HG03520 (cell line): ENCODE data around the gene ROCK1.
"Not testable (repeated sequence)": the region's sequence is repeated elsewhere in the genome, so short reads cannot be mapped to it uniquely, and the experiment has no call there.

ENCODE experiments used
- ATAC-seq: cut with Tn5 transposase; IDR thresholded peaks from one replicate; pipeline ENCODE4 v1.9.1; 2021; ENCODE audit warnings: mild to moderate bottlenecking, moderate library complexity; ENCODE audit not compliant: unreplicated experiment

Gene ROCK1

GRCh38 chr18:21111346-21112139, at the start of gene ROCK1:
ROCK1 (minus strand) TSS chr18:21111813; CDS start chr18:21110910, 903 bp downstream.
- ATAC-seq: peak; percentile 90

- no peak for ATAC-seq
Measured at GRCh38 chr18:21155443-21155842, 43.8 kb upstream of the ROCK1 start.

GRCh38 chr18:21146016-21146415, 34.4 kb upstream of the ROCK1 start:
- ATAC-seq: no peak

- ATAC-seq: no peak
Measured at GRCh38 chr18:21145371-21145770, 33.8 kb upstream of the ROCK1 start.

- ATAC-seq: no peak
Measured at GRCh38 chr18:21141668-21142422, 30.2 kb upstream of the ROCK1 start.

GRCh38 chr18:21137719-21138488, 26.3 kb upstream of the ROCK1 start:
- not testable (repeated sequence) for ATAC-seq

GRCh38 chr18:21134895-21135294, 23.3 kb upstream of the ROCK1 start:
- no peak for ATAC-seq

GRCh38 chr18:21132398-21132918, 20.8 kb upstream of the ROCK1 start:
- ATAC-seq: no peak

- ATAC-seq: no peak
Measured at GRCh38 chr18:21131698-21132227, 20.1 kb upstream of the ROCK1 start.

GRCh38 chr18:21129566-21130216, 18.1 kb upstream of the ROCK1 start:
- ATAC-seq: no peak

- ATAC-seq: no peak
Measured at GRCh38 chr18:21123290-21123926, 11.8 kb upstream of the ROCK1 start.

GRCh38 chr18:21118806-21119205, 7.2 kb upstream of the ROCK1 start:
- no peak for ATAC-seq

- no peak for ATAC-seq
Measured at GRCh38 chr18:21117409-21118131, 6.0 kb upstream of the ROCK1 start.

- no peak for ATAC-seq
Measured at GRCh38 chr18:21115519-21116411, 4.2 kb upstream of the ROCK1 start.

GRCh38 chr18:21112543-21113105, 1.0 kb upstream of the ROCK1 start:
- ATAC-seq: no peak

GRCh38 chr18:21112140-21112473, 494 bp upstream of the ROCK1 start:
- no peak for ATAC-seq

- ATAC-seq: peak; percentile 12
Measured at GRCh38 chr18:21110713-21111345, 784 bp downstream of the ROCK1 start.
